Lower leg skin (tissue), 4 donors: ENCODE results near the gene FHAD1. TPM values are rescaled to one million over a fixed set of nuclear protein-coding genes. Genes with fewer than 3 reads are reported as not detected.

Experiments
- DNase-seq, 2 donors: peaks; one replicate each; pipeline ENCODE4 v3.0.0-alpha.2; 2019; ENCODE audit warnings: low spot score in 2 of 2
- H3K4me3 ChIP-seq: fragments of 200-600 bp; sonication (generic); 2 replicates; pipeline ENCODE4 v1.5.1; 2017; ENCODE audit warnings: mild to moderate bottlenecking, low read depth; ENCODE audit not compliant: poor library complexity, severe bottlenecking
- CTCF ChIP-seq, 3 donors: fragments of 450-650 bp; IDR thresholded peaks; one replicate each; pipeline ENCODE4 v1.5.1; 2016; ENCODE audit warnings: antibody characterized with exemption in 3 of 3, mild to moderate bottlenecking in 3 of 3, moderate library complexity in 2 of 3
- POLR2A ChIP-seq, 2 donors: fragments of 450-650 bp; IDR thresholded peaks; one replicate each; pipeline ENCODE4 v1.6.1; 2016 to 2017; ENCODE audit warnings: antibody characterized with exemption in 2 of 2, mild to moderate bottlenecking in 1 of 2, moderate library complexity in 1 of 2
- WGBS, 2 donors: methylation state at CpG; one replicate each; pipeline ENCODE4 v1.1.5; 2018; 5-methylcytosine and 5-hydroxymethylcytosine counted together
- intact Hi-C: fragments of 100-400 bp; cut with DNase I; formaldehyde crosslinking; loops from one replicate; pipeline ENCODE4 v1.15.0; 2023; ENCODE audit warnings: low total_unique reads
- total RNA-seq, 4 donors: library from RNA; depleted of rRNA; stranded (reverse); fragments of >200 nt; gene quantifications; one replicate each; pipeline ENCODE4 v1.1.0, GENCODE V29; 2016

FHAD1 gene
- total RNA-seq, 4 donors from 2014 or later: 0.52 to 2.0 TPM; not detected in 2

GRCh38 chr1:15343099-15343498 lies 96.1 kb downstream of the FHAD1 start:
- no peak for DNase-seq
- no peak overlapping the region for H3K4me3 ChIP-seq
- TF ChIP-seq CTCF (IDR thresholded peaks at IDR 0.05): no peak
- no peak for TF ChIP-seq POLR2A (IDR thresholded peaks at IDR 0.05)
- 77 to 80% methylated on average over 9 of the region's 9 CpGs for WGBS, 2 donors
- intact Hi-C loops: no loop called here

- TF ChIP-seq CTCF (IDR thresholded peaks at IDR 0.05) (no peak), POLR2A (IDR thresholded peaks at IDR 0.05) (no peak)
- H3K4me3 ChIP-seq: no peak overlapping the region
- intact Hi-C loops: no loop called here
- WGBS, 2 donors: 41 to 53% methylated on average over 11 of the region's 11 CpGs
- no peak for DNase-seq
Measured at GRCh38 chr1:15343729-15344128, 96.7 kb downstream of the FHAD1 start.

DNA sequence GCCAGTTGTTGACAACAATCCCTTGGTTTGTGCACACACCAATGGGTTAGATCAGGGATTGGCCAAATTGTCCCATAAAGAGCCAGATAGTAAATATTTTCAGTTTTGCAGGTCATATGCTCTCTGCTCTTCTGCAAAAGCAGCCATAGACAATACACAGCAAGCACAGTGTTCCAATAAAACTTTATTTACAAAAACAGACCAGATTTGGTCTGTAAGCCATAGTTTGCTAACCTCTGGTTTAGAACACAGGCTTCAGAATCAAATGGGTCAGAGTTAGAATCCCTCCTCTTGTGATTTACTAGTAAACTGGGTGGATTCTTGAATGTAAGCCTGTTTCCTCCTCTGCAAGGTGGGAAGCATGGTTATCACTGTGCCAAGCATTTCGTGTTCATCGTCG lies 97.4 kb downstream of the FHAD1 start:
- 94 to 98% methylated on average over 3 of the region's 3 CpGs for WGBS, 2 donors
- intact Hi-C loops: no loop called here
- no peak for DNase-seq
- H3K4me3 ChIP-seq: no peak overlapping the region
- no peak for TF ChIP-seq CTCF (IDR thresholded peaks at IDR 0.05)
- no peak for TF ChIP-seq POLR2A (IDR thresholded peaks at IDR 0.05)

DNA sequence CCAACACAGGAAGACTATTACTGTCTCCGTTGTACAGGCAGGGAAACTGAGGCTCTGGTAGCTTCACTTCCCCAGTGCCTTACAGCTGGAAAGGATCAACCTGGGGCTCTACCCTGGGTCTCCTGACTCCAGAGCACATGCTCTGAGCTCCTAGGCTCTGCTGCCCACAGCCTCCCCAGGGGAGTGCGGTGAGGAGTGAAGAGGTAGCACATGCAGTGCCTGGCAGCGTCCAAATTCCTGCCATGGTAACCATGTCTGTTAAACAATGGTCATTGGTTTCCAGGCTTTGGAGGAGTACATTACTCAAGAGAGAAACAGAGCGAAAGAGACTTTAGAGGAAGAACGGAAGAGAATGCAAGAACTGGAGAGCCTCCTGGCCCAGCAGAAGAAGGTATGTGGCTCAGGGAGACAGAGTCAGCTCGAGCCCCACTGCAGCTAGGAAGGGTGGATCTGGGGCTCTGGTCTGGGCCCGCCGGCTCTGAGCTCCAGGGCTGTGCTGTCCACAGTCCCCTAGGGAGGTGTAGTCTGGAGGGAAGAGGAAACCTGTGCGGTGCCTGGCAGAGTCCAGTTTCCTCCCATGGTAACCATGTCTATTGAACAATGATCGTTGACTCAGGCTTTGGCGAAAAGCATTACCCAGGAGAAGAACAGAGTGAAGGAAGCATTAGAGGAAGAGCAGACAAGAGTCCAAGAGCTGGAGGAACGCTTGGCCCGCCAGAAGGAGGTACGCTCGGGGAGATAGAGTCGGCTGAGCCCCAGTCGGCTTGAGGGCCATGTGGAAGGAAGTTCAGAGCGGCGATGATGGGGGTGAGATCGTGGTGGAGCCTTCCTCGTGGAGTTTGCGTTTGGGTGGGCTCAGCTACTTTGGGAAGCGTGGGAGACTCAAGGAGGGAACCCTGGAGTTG lies 98.0 kb downstream of the FHAD1 start:
- intact Hi-C loops: no loop called here
- 86 to 87% methylated on average over 23 of the region's 23 CpGs for WGBS, 2 donors
- TF ChIP-seq POLR2A (IDR thresholded peaks at IDR 0.05) (no peak), CTCF (IDR thresholded peaks at IDR 0.05) (no peak)
- H3K4me3 ChIP-seq: no peak overlapping the region
- no peak for DNase-seq

DNA sequence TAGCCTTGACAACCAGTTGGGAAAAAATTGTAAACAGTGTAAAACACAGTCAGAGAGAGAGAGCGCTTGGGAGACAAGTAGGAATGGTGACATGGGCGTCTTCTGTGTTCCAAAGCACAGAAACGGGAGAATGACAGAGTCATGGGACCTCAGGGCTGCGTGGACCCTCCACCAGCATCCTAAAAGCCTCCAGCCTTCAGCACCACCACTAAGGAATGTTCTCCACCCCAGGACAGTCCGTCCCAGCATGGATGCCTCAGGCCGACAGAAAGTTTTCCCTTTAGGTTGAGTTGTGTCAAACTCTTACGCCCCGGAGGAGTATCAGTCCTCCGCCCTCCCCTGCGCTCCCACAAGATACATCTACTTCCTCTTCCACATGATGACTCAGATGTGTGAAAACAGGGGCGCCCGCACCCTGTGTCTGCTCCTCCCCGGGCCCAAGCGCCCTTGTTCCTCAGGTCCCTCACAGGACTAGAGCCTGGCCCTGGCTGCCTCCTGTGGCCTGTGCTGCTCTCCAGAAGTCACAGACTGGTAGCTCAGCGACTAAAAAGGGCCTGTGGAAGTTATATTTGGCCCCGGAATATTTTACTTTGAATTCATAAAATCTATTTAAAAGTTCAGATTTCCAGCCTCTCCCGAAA lies 98.8 kb downstream of the FHAD1 start:
- H3K4me3 ChIP-seq: no peak overlapping the region
- DNase-seq: peak; percentile 53 to 93
- TF ChIP-seq CTCF (IDR thresholded peaks at IDR 0.05) (no peak), POLR2A (IDR thresholded peaks at IDR 0.05) (no peak)
- WGBS, 2 donors: 72 to 82% methylated on average over 17 of the region's 17 CpGs
- intact Hi-C loops: no loop called here
